IMR-90 (cell line): Measurements from ENCODE around the gene MKX. TPM values are rescaled to one million over a fixed set of nuclear protein-coding genes. Genes with fewer than 3 reads are reported as not detected.
A peak's percentile ranks its signal among the peaks of the same experiment; 100 is the strongest.

Source experiments
- ATAC-seq: fragments of 200-7000 bp; cut with Tn5 transposase; 2 replicates; pipeline ENCODE4 v1.9.1; 2020; ENCODE audit warnings: low read depth, mild to moderate bottlenecking, moderate library complexity
- BruUV-seq: library from RNA; stranded (reverse); fragments of 400-500 nt; replicated peaks from 2 replicates; lab custom pipeline; 2021; lab: Mats Ljungman, UMichigan
- CTCF ChIA-PET: fragments of 300-600 bp; formaldehyde crosslinking; extraction: SDS; loops from one replicate; lab custom pipeline; 2021; ENCODE audit warnings: antibody characterized with exemption; lab: Yijun Ruan, JAX
- POLR2A ChIA-PET: fragments of 300-600 bp; sonication (Branson Sonifier 250); formaldehyde crosslinking; loops from one replicate; lab custom pipeline; 2022; ENCODE audit warnings: antibody characterized with exemption; ENCODE audit not compliant: unreplicated experiment; lab: Charles Lee
- DNase-seq: peaks from one replicate; pipeline ENCODE4 v3.0.0; 2013
- H2AFZ ChIP-seq: replicated peaks from 2 replicates; pipeline ENCODE3; 2013; ENCODE audit warnings: low read length, mild to moderate bottlenecking; ENCODE audit not compliant: poor library complexity
- H2AK5ac ChIP-seq: 2 replicates; pipeline ENCODE4 v1.6.1; 2013; ENCODE audit warnings: low read depth, low read length, inconsistent platforms
- H2AK9ac ChIP-seq: replicated peaks from 2 replicates; pipeline ENCODE3; 2013; ENCODE audit warnings: mild to moderate bottlenecking, low read depth, low read length, moderate library complexity; ENCODE audit not compliant: poor library complexity
- H2BK120ac ChIP-seq: 2 replicates; pipeline ENCODE4 v1.6.1; 2013; ENCODE audit warnings: low read depth, low read length, inconsistent platforms
- H2BK15ac ChIP-seq: 3 replicates; pipeline ENCODE4 v1.6.1; 2013; ENCODE audit warnings: low read depth, low read length, inconsistent platforms
- H2BK20ac ChIP-seq: 2 replicates; pipeline ENCODE4 v1.6.1; 2013; ENCODE audit warnings: low read depth, mild to moderate bottlenecking, inconsistent platforms, low read length, moderate library complexity
- H2BK5ac ChIP-seq: 2 replicates; pipeline ENCODE4 v1.6.1; 2013; ENCODE audit warnings: mild to moderate bottlenecking, low read depth, low read length, inconsistent platforms; ENCODE audit not compliant: poor library complexity, severe bottlenecking
- H3K14ac ChIP-seq: replicated peaks from 2 replicates; pipeline ENCODE4 v1.6.1; 2013; ENCODE audit warnings: low read depth, low read length, inconsistent platforms
- H3K18ac ChIP-seq: 2 replicates; pipeline ENCODE4 v1.6.1; 2013; ENCODE audit warnings: low read depth, low read length, control low read depth
- H3K23ac ChIP-seq: 2 replicates; pipeline ENCODE4 v1.6.1; 2013; ENCODE audit warnings: low read depth, low read length, inconsistent platforms
- H3K27ac ChIP-seq: 2 replicates; pipeline ENCODE4 v1.5.1; 2013; ENCODE audit warnings: mild to moderate bottlenecking, control low read depth, low read length; ENCODE audit not compliant: insufficient read depth
- H3K27me3 ChIP-seq: 2 replicates; pipeline ENCODE4 v1.6.1; 2013; ENCODE audit warnings: low read length; ENCODE audit not compliant: control insufficient read depth, insufficient read depth
- H3K36me3 ChIP-seq: 2 replicates; pipeline ENCODE4 v1.6.1; 2013; ENCODE audit warnings: low read length, mixed read lengths; ENCODE audit not compliant: control insufficient read depth, insufficient read depth
- H3K4ac ChIP-seq: 2 replicates; pipeline ENCODE4 v1.6.1; 2013; ENCODE audit warnings: low read depth, low read length, inconsistent platforms
- H3K4me1 ChIP-seq: 2 replicates; pipeline ENCODE4 v1.6.1; 2013; ENCODE audit warnings: low read length, mixed read lengths; ENCODE audit not compliant: control insufficient read depth, insufficient read depth
- H3K4me2 ChIP-seq: 2 replicates; pipeline ENCODE4 v1.6.1; 2013; ENCODE audit warnings: low read depth, mild to moderate bottlenecking, control low read depth, low read length, moderate library complexity
- H3K4me3 ChIP-seq: 2 replicates; pipeline ENCODE4 v1.5.1; 2013; ENCODE audit warnings: low read depth, mild to moderate bottlenecking, control low read depth, low read length, moderate library complexity; ENCODE audit not compliant: insufficient read depth
- H3K56ac ChIP-seq: 2 replicates; pipeline ENCODE4 v1.6.1; 2013; ENCODE audit warnings: low read length, inconsistent platforms; ENCODE audit not compliant: insufficient read depth; ENCODE audit errors: extremely low read depth
- H3K79me1 ChIP-seq, 2 experiments: 2 replicates each; pipeline ENCODE4 v1.6.1; 2013; ENCODE audit warnings: low read length in 2 of 2, inconsistent platforms in 1 of 2, low read depth in 1 of 2
- H3K9ac ChIP-seq: 2 replicates; pipeline ENCODE4 v1.6.1; 2013; ENCODE audit warnings: low read depth, low read length, control low read depth
- H3K9me1 ChIP-seq: 2 replicates; pipeline ENCODE4 v1.6.1; 2013; ENCODE audit warnings: low read length, inconsistent platforms; ENCODE audit not compliant: insufficient read depth
- H3K9me3 ChIP-seq: 2 replicates; pipeline ENCODE4 v1.6.1; 2013; ENCODE audit warnings: low read length; ENCODE audit not compliant: control insufficient read depth, insufficient read depth
- H4K20me1 ChIP-seq: 2 replicates; pipeline ENCODE4 v1.6.1; 2013; ENCODE audit warnings: low read length, inconsistent platforms; ENCODE audit not compliant: insufficient read depth
- H4K5ac ChIP-seq: 2 replicates; pipeline ENCODE4 v1.6.1; 2013; ENCODE audit warnings: mild to moderate bottlenecking, low read depth, low read length, control low read depth
- H4K8ac ChIP-seq, 2 experiments: 2 replicates each; pipeline ENCODE4 v1.6.1; 2013; ENCODE audit warnings: low read depth in 2 of 2, low read length in 2 of 2, control low read depth in 1 of 2, inconsistent platforms in 1 of 2
- H4K91ac ChIP-seq: 2 replicates; pipeline ENCODE4 v1.6.1; 2013; ENCODE audit warnings: low read depth, low read length, inconsistent platforms; ENCODE audit not compliant: insufficient read depth
- BHLHE40 ChIP-seq: fragments of 150-350 bp; IDR thresholded peaks from 2 replicates; pipeline ENCODE4 v1.6.1; 2016; ENCODE audit warnings: mild to moderate bottlenecking, low read depth, low read length
- CEBPB ChIP-seq: IDR thresholded peaks from 2 replicates; pipeline ENCODE4 v1.6.1; 2012; ENCODE audit warnings: low read depth, low read length, improper control_type of control experiment
- CHD1 ChIP-seq: IDR thresholded peaks from 2 replicates; pipeline ENCODE4 v1.6.1; 2012; ENCODE audit warnings: low read depth, low read length, improper control_type of control experiment
- FOS ChIP-seq: fragments of 150-350 bp; IDR thresholded peaks from 2 replicates; pipeline ENCODE4 v1.6.1; 2016; ENCODE audit warnings: low read depth, low read length
- MAFK ChIP-seq: IDR thresholded peaks from 2 replicates; pipeline ENCODE4 v1.6.1; 2012; ENCODE audit warnings: low read depth, low read length, improper control_type of control experiment
- MAZ ChIP-seq: IDR thresholded peaks from 2 replicates; pipeline ENCODE4 v1.6.1; 2012; ENCODE audit warnings: low read depth, mild to moderate bottlenecking, low read length, improper control_type of control experiment, moderate library complexity, borderline replicate concordance
- MXI1 ChIP-seq: IDR thresholded peaks from 2 replicates; pipeline ENCODE4 v1.6.1; 2012; ENCODE audit warnings: low read depth, mild to moderate bottlenecking, low read length, moderate library complexity, borderline replicate concordance
- NFE2L2 ChIP-seq: fragments of 150-350 bp; IDR thresholded peaks from 2 replicates; pipeline ENCODE4 v1.6.1; 2016; ENCODE audit warnings: low read depth, mild to moderate bottlenecking, low read length
- POLR2A ChIP-seq: IDR thresholded peaks from 2 replicates; pipeline ENCODE4 v1.6.1; 2012; ENCODE audit warnings: mild to moderate bottlenecking, low read depth, low read length
- RAD21 ChIP-seq: IDR thresholded peaks from 2 replicates; pipeline ENCODE4 v1.6.1; 2012; ENCODE audit warnings: low read length, improper control_type of control experiment
- RCOR1 ChIP-seq: IDR thresholded peaks from 2 replicates; pipeline ENCODE4 v1.6.1; 2012; ENCODE audit warnings: mild to moderate bottlenecking, low read length, improper control_type of control experiment; ENCODE audit not compliant: insufficient replicate concordance
- RFX5 ChIP-seq: IDR thresholded peaks from 2 replicates; pipeline ENCODE4 v1.8.0; 2012; ENCODE audit warnings: low read depth, mild to moderate bottlenecking, low read length, moderate library complexity
- SMC3 ChIP-seq: fragments of 150-350 bp; IDR thresholded peaks from 2 replicates; pipeline ENCODE4 v1.6.1; 2016; ENCODE audit warnings: low read depth, mild to moderate bottlenecking, antibody characterized with exemption, low read length, moderate library complexity
- WGBS, 2 experiments: methylation state at CpG; one replicate each; pipeline versions ENCODE4 v1.1.5 to v1.1.7; 2013; ENCODE audit warnings: missing lambda C conversion rate in 2 of 2; ENCODE audit not compliant: insufficient read length in 1 of 2; ENCODE audit errors: extremely low coverage in 2 of 2; 5-methylcytosine and 5-hydroxymethylcytosine counted together
- dilution Hi-C: fragments of 300-500 bp; cut with HindIII; formaldehyde crosslinking; loops from one replicate; pipeline ENCODE4 v1.14.3; 2018; ENCODE audit warnings: low sequenced_read_pairs; ENCODE audit not compliant: unreplicated experiment
- in situ Hi-C: fragments of 300-500 bp; cut with MboI; formaldehyde crosslinking; loops from 3 replicates; pipeline ENCODE4 v1.14.3; 2019; ENCODE audit warnings: low sequenced_read_pairs, inconsistent platforms, mixed read lengths
- intact Hi-C: fragments of 100-400 bp; cut with micrococcal nuclease; formaldehyde crosslinking; loops from 2 replicates; pipeline ENCODE4 v1.10.0; 2022
- polyA plus RNA-seq, 3 experiments: library from polyadenylated mRNA; depleted of rRNA; stranded (reverse); fragments of >200 nt; gene quantifications; 2 replicates each; pipeline ENCODE4 v1.2.3, GENCODE V29; 2012; ENCODE audit warnings: low replicate concordance in 1 of 3
- total RNA-seq: library from RNA; depleted of rRNA; stranded (reverse); fragments of >200 nt; gene quantifications from 2 replicates; pipeline ENCODE4 v1.2.3, GENCODE V29; 2012
- TF ChIP-seq, protein P1 (sequence below): conservative IDR thresholded peaks from 2 replicates; pipeline ENCODE4 v1.5.1; 2012; ENCODE audit warnings: mild to moderate bottlenecking, low read depth, low read length, improper control_type of control experiment
- TF ChIP-seq, protein P2 (sequence below): fragments of 150-350 bp; IDR thresholded peaks from 2 replicates; pipeline ENCODE4 v1.6.1; 2017; ENCODE audit warnings: mild to moderate bottlenecking, antibody characterized with exemption, low read length, low read depth
- TF ChIP-seq, protein P3 (sequence below): fragments of 150-350 bp; IDR thresholded peaks from 2 replicates; pipeline ENCODE4 v1.6.1; 2016; ENCODE audit warnings: low read depth, mild to moderate bottlenecking, low read length, moderate library complexity, borderline replicate concordance

The MKX gene
- total and polyA plus RNA-seq, 2 of the 4 experiments (the other 2 are of a cell fraction), result 0.10 to 0.36 TPM

DNA sequence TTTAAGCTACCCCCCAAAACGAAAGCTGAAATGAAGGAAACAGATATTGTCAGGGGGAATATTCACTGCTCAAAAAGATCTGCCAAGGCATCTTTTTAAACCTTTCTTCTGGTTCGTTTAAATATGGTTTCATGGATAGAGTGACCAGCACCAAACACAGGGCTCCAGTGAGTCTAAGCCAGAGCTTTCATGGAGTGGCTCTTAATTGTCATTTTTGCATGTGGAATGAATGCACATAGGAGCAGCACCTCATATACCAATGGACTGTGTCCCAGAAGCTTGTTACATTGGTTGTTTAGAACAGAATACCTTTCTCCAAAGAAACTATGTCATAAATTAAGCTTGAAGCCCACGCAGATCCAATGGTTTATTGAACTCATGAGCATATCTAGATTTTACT lies 17.3 kb downstream of the MKX start:
- Histone ChIP-seq H2AFZ (peak overlapping the region; percentile 13), H3K27me3 (0 out of 2 replicates have a peak, but pooled peaks cover 1% of the 10 kb centered on the region), H2BK15ac (no peak overlapping the region), H3K9me3 (no peaks in the 10 kb centered on the region), H4K91ac (no peak overlapping the region), H2AK9ac (no peak overlapping the region), H3K9me1 (no peaks in the 10 kb centered on the region), H2AK5ac (no peak overlapping the region), H3K18ac (peak overlapping the region; percentile 33; the same call in 1 of the 2 replicates), H2BK120ac (no peak overlapping the region), H2BK5ac (no peak overlapping the region), H3K14ac (no peak overlapping the region), H4K5ac (peak overlapping the region; percentile 35; the same call in 1 of the 2 replicates), H3K79me1 (no peaks in the 10 kb centered on the region), H4K20me1 (no peaks in the 10 kb centered on the region), H3K56ac (no peak overlapping the region), H3K23ac (no peak overlapping the region), H3K27ac (no peak overlapping the region), H3K9ac (no peak overlapping the region), H3K36me3 (no peaks in the 10 kb centered on the region), H2BK20ac (no peak overlapping the region), H3K4me2 (no peak overlapping the region), H3K4ac (no peak overlapping the region), H3K4me1 (peaks cover 5% of the 10 kb centered on the region; the same call in 1 of the 2 replicates), H4K8ac (no peak overlapping the region), H3K4me3 (no peak overlapping the region)
- TF ChIP-seq MAFK, result no peak
- TF ChIP-seq FOS, result no peak
- TF ChIP-seq RFX5, result no peak
- TF ChIP-seq NFE2L2, result no peak
- TF ChIP-seq, protein P1, sequence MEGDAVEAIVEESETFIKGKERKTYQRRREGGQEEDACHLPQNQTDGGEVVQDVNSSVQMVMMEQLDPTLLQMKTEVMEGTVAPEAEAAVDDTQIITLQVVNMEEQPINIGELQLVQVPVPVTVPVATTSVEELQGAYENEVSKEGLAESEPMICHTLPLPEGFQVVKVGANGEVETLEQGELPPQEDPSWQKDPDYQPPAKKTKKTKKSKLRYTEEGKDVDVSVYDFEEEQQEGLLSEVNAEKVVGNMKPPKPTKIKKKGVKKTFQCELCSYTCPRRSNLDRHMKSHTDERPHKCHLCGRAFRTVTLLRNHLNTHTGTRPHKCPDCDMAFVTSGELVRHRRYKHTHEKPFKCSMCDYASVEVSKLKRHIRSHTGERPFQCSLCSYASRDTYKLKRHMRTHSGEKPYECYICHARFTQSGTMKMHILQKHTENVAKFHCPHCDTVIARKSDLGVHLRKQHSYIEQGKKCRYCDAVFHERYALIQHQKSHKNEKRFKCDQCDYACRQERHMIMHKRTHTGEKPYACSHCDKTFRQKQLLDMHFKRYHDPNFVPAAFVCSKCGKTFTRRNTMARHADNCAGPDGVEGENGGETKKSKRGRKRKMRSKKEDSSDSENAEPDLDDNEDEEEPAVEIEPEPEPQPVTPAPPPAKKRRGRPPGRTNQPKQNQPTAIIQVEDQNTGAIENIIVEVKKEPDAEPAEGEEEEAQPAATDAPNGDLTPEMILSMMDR, result no peak
- no peak for TF ChIP-seq SMC3
- TF ChIP-seq MAZ, result no peak
- TF ChIP-seq CEBPB, result no peak
- TF ChIP-seq, protein P2, sequence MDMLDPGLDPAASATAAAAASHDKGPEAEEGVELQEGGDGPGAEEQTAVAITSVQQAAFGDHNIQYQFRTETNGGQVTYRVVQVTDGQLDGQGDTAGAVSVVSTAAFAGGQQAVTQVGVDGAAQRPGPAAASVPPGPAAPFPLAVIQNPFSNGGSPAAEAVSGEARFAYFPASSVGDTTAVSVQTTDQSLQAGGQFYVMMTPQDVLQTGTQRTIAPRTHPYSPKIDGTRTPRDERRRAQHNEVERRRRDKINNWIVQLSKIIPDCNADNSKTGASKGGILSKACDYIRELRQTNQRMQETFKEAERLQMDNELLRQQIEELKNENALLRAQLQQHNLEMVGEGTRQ, result no peak
- no peak for TF ChIP-seq RCOR1
- no peak for TF ChIP-seq BHLHE40
- TF ChIP-seq, protein P3, sequence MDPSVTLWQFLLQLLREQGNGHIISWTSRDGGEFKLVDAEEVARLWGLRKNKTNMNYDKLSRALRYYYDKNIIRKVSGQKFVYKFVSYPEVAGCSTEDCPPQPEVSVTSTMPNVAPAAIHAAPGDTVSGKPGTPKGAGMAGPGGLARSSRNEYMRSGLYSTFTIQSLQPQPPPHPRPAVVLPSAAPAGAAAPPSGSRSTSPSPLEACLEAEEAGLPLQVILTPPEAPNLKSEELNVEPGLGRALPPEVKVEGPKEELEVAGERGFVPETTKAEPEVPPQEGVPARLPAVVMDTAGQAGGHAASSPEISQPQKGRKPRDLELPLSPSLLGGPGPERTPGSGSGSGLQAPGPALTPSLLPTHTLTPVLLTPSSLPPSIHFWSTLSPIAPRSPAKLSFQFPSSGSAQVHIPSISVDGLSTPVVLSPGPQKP, result no peak
- no peak for TF ChIP-seq MXI1
- TF ChIP-seq POLR2A, result no peak
- no peak for TF ChIP-seq RAD21
- no peak for TF ChIP-seq CHD1
- ChIA-PET CTCF (interaction anchor here (0.6 to 1.0 kb wide), 2 partner anchors 122 to 171 kb away, joined by 3 to 4 read pairs; no protein-coding TSS in a partner anchor), POLR2A (no interaction called here)
- dilution Hi-C loops (no loop called here), intact Hi-C loops (no loop called here), in situ Hi-C loops (loop anchor here (25.0 kb wide), 2 partner anchors 459 to 659 kb away; no protein-coding TSS in a partner anchor)
- no peak for ATAC-seq
- BruUV-seq, result no TSS peak
- no peak for DNase-seq
- no CpG with 5 or more reads among the region's 3 CpGs for WGBS, 2 experiments
